GM19463 (cell line): ENCODE measurements around the gene GNG7.

Experiments
- ATAC-seq: cut with Tn5 transposase; IDR thresholded peaks from one replicate; pipeline ENCODE4 v1.9.1; 2021; ENCODE audit warnings: mild to moderate bottlenecking, moderate library complexity; ENCODE audit not compliant: unreplicated experiment

The GNG7 gene

GRCh38 chr19:2726904-2727639 lies 24.6 kb upstream of the GNG7 start:
- ATAC-seq = no peak

- ATAC-seq = no peak
Observed at GRCh38 chr19:2726160-2726855, 23.8 kb upstream of the GNG7 start.

GRCh38 chr19:2724148-2724557 lies 21.7 kb upstream of the GNG7 start:
- ATAC-seq = no peak

- ATAC-seq = no peak
Observed at GRCh38 chr19:2723747-2724146, 21.3 kb upstream of the GNG7 start.

- ATAC-seq = no peak
Observed at GRCh38 chr19:2723345-2723715, 20.8 kb upstream of the GNG7 start.

- no peak for ATAC-seq
Observed at GRCh38 chr19:2722541-2723344, 20.2 kb upstream of the GNG7 start.

- no peak for ATAC-seq
Observed at GRCh38 chr19:2721570-2722540, 19.4 kb upstream of the GNG7 start.

GRCh38 chr19:2720777-2721569 lies 18.5 kb upstream of the GNG7 start, which contains the start of gene DIRAS1:
Gene DIRAS1, minus strand, starts transcription at chr19:2721372. Its CDS starts 3,566 bp downstream, at chr19:2717806.
- ATAC-seq = no peak

- no peak for ATAC-seq
Observed at GRCh38 chr19:2719920-2720776, 17.7 kb upstream of the GNG7 start.

- ATAC-seq = no peak
Observed at GRCh38 chr19:2719232-2719735, 16.8 kb upstream of the GNG7 start.

- no peak for ATAC-seq
Observed at GRCh38 chr19:2717638-2718541, 15.4 kb upstream of the GNG7 start.

GRCh38 chr19:2716722-2717637 lies 14.5 kb upstream of the GNG7 start:
- no peak for ATAC-seq

- ATAC-seq = no peak
Observed at GRCh38 chr19:2716275-2716650, 13.8 kb upstream of the GNG7 start.

- no peak for ATAC-seq
Observed at GRCh38 chr19:2715470-2716274, 13.2 kb upstream of the GNG7 start.

- ATAC-seq = no peak
Observed at GRCh38 chr19:2714531-2715269, 12.2 kb upstream of the GNG7 start.
